Esophagus squamous epithelium (tissue), 4 donors: ENCODE data around the gene AUTS2.

Source experiments
- POLR2A ChIP-seq, 4 donors: fragments of 450-650 bp; IDR thresholded peaks; one replicate each; pipeline ENCODE4 v1.6.1; 2017; ENCODE audit warnings: antibody characterized with exemption in 4 of 4, mild to moderate bottlenecking in 4 of 4, moderate library complexity in 3 of 4
- TF ChIP-seq, protein P1 (sequence below), 6 experiments: fragments of 450-650 bp in 4 of 6; fragments of 200-600 bp in 2 of 6; sonication (generic) in 2 of 6; IDR thresholded peaks; one replicate each; pipeline ENCODE4 v1.5.1; 2016 to 2019; ENCODE audit warnings: antibody characterized with exemption in 6 of 6, mild to moderate bottlenecking in 4 of 6, moderate library complexity in 4 of 6

DNA sequence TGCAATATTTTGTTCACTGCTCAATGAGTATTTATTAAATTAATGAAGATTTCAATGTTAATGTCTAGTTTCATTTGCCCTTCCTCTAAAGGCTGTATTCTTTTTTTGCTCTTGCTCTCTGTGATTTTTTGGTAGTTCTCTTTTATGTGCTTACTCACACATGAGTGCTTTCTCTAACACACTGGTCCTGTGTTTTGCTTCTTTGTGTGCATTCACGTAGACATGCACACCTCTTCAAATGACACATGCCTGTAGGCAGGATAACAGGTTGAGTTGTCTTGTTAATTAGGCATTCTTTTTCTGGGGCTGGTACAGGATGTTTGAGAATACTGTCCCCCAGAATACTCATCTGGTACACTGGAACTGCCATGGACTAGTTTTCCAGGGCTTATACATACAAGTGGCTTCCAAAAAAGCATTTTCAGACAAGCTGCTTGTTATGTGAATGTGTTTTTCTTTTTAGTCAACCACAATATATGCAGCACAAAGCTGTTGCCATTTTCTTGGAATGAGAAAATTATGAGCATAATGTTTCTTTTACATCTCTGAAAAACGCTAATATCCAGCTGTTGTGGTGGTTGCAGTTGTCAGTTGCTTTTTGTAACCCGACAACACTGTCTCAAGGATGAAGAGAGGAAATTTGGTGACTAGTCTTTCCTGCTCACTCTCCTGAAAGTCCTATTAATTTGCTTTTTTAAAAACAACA, 416.4 kb downstream of the AUTS2 start:
- TF ChIP-seq, protein P1, sequence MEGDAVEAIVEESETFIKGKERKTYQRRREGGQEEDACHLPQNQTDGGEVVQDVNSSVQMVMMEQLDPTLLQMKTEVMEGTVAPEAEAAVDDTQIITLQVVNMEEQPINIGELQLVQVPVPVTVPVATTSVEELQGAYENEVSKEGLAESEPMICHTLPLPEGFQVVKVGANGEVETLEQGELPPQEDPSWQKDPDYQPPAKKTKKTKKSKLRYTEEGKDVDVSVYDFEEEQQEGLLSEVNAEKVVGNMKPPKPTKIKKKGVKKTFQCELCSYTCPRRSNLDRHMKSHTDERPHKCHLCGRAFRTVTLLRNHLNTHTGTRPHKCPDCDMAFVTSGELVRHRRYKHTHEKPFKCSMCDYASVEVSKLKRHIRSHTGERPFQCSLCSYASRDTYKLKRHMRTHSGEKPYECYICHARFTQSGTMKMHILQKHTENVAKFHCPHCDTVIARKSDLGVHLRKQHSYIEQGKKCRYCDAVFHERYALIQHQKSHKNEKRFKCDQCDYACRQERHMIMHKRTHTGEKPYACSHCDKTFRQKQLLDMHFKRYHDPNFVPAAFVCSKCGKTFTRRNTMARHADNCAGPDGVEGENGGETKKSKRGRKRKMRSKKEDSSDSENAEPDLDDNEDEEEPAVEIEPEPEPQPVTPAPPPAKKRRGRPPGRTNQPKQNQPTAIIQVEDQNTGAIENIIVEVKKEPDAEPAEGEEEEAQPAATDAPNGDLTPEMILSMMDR (IDR thresholded peaks at IDR 0.05), result no peak
- TF ChIP-seq POLR2A (IDR thresholded peaks at IDR 0.05), result no peak
